GM18870 (cell line): ENCODE measurements around the gene PANX2.

Source experiments
- ATAC-seq: cut with Tn5 transposase; IDR thresholded peaks from one replicate; pipeline ENCODE4 v1.9.1; 2021; ENCODE audit warnings: moderate library complexity; ENCODE audit not compliant: unreplicated experiment

PANX2 gene

GRCh38 chr22:50211147-50211546, 40.6 kb downstream of the PANX2 start:
- no peak for ATAC-seq

DNA sequence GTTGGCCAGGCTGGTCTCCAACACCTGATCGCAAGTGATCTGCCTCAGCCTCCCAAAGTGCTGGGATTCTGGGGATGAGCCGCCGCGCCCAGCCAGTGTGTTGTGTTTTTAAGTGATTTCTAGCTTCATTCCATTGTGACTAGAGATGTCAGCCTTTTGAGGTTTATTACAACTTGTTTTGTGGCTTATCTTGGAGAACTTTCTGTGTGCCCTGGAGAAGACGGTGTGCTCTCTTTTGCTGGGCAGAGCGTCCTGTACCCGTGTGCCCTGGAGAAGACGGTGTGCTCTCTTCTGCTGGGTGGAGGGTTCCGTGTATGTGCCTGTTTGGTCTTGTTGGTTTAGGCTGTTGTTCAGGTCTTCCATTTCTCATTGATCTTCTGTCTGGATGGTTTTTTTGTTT, 42.7 kb downstream of the PANX2 start:
- ATAC-seq, result no peak

- no peak for ATAC-seq
Measured at GRCh38 chr22:50215297-50216054, 44.9 kb downstream of the PANX2 start.

DNA sequence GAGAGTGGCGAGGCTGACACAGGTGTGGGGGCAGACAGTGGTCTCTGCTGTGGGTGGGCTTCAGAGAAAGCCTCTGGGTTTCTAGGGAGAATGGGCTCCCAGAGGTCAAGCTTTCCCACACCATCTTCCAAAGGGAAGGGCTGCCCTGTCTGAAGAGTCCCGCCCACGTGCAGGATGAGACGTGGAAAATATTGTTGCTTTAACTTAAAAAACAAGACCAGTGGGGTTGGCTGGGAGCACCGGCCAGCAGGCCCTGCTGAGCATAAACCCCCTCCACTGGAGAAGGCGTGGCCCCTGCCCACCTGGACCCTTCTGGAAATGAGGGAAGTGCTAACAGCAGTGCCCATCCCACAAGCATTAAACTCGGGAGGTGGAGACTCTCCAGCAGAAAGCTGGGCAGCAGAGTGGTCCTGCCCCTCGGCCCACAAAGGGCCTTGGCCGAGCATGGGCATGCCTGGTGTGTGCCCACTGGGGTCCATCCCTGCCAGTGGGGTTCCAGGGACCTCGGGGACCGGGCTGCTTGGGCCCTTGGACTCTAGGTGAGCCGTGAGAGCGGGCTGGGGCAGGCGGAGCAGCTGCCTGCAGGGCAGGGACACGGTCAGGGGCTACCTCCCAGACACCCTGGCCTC, 45.6 kb downstream of the PANX2 start:
- ATAC-seq, result no peak

DNA sequence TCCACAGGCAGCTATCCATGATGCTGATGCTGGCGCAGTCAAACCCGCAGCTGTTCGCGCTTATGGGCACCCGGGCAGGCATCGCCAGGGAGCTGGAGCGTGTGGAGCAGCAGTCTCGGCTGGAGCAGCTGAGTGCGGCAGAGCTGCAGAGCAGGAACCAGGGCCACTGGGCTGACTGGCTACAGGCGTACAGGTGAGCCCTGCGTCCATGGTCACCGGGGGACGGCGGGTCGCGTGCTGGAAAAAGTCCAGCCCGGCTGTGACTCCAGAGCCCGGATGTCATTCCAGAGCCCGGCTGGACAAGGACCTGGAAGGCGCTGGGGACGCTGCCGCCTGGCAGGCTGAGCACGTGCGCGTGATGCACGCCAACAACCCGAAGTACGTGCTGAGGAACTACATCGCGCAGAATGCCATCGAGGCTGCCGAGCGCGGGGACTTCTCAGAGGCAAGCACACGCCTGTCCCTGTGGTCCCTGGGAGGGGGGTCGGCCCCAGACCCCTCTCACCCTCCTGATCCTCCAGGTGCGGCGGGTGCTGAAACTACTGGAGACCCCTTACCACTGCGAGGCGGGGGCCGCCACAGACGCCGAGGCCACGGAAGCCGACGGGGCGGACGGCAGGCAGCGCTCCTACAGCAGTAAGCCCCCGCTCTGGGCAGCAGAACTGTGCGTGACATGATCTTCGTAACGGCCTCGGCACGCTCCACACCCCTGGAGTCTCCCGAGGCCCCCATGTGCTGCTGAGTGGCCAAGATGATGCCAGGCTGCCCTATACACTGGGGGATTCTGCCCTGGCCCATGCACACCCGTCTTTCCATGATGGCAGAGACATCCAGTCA, 46.4 kb downstream of the PANX2 start:
- no peak for ATAC-seq

GRCh38 chr22:50217543-50218152, 47.1 kb downstream of the PANX2 start:
- no peak for ATAC-seq

GRCh38 chr22:50218153-50218995, 47.8 kb downstream of the PANX2 start:
- no peak for ATAC-seq

- no peak for ATAC-seq
Measured at GRCh38 chr22:50218996-50219727, 48.6 kb downstream of the PANX2 start.

GRCh38 chr22:50219800-50220602, 49.5 kb downstream of the PANX2 start:
- no peak for ATAC-seq

DNA sequence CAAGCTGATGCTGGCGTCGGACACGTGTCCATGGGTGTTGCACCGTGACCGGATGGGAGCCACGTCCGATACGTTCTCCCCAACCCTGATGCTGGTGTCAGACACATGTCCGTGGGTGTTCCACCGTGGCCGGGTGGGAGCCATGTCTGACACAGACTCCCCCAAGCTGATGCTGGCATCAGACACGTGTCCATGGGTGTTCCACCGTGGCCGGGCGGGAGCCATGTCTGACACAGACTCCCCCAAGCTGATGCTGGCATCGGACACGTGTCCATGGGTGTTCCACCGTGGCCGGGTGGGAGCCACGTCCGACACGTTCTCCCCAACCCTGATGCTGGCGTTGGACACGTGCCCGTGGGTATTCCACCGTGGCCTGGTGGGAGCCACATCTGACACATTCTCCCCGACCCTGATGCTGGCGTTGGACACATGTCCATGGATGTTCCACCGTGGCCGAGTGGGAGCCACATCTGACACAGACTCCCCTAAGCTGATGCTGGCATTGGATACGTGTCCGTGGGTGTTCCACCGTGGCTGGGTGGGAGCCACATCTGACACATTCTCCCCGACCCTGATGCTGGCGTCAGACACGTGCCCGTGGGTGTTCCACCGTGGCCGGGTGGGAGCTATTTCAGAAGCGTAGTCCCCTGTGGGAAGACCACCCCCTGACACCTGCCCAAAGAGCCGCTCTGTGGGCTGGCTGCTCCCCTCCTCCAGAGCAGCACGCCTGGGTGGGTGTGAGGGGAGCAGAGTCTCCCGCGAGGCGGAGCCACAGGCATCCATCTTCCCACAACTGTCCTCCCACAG, 50.3 kb downstream of the PANX2 start:
- ATAC-seq, result no peak

GRCh38 chr22:50221410-50222300, 51.1 kb downstream of the PANX2 start:
- no peak for ATAC-seq

DNA sequence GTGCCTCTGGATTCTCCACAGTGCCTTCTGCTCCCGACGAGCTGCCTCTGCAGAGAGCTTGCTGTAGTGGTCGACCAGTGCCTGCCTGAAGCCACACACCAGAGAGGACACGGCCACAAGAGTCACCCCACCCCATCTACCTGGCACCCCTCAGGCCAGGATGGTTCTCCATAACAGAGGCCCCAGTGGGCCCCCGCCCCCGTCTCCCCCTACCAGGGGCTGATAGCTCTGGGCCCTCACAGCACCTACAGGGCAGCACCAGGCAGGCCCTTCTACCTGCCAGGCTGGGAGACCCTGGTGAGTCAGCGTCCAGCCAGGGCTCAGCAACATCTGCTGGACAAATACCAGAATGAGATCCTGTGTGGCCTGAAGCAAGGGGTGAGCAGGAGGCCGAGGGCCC, 52.0 kb downstream of the PANX2 start:
- no peak for ATAC-seq

DNA sequence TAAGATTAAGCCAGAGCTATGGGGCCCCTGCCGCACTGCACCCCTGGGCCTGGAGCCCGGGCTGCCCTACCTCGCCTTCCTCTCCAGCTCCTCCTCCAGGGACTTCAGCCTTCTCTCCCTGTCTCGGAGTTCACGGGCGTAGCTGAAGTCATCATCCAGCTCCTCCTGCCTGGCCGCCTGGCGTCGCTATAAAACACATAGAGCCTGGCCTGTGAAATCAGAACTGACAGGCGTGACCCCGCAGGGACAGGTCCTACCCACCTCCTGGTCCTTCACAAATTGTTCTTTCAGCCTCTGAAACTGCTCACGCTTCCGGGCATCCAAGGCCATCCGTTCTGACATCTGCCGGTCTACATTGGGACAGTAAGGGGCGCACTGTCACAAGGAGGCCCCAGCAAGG, 53.5 kb downstream of the PANX2 start:
- no peak for ATAC-seq

DNA sequence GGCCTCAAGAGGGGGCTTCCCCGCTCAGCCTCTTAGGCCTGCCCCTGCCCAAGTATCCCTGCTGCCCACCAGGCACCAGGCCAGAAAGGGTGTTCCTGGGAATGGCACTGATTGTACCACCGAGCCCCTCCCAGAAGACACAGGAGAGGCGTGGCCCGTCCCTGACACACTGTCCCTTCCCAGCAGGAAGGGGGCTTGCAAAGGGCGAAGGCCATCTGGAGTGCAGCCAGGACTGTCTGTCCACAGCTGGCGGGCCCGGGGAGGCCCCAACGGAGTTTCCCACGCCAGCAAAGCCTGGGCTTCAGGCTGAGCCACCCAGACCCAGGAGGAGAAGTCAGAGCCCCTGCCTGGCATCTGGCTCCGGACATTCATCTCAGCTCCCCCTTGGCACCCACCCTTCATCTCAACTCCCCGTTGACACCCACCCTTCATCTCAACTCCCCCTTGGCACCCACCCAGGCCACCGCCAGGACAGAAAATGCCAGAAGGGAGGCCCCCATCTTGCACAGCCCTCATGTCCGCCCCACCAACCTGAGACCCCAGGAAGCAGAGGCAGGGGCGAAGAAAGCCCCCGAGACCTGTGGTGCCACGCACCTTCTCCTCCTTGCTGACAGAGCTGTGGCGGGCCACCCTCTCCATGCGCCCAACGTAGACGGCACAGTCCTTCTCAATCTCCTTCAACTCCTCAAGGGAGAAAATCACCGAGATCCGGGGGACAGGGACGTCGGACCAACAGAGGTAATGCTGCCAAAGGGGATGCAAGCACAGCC, 54.9 kb downstream of the PANX2 start:
- no peak for ATAC-seq

DNA sequence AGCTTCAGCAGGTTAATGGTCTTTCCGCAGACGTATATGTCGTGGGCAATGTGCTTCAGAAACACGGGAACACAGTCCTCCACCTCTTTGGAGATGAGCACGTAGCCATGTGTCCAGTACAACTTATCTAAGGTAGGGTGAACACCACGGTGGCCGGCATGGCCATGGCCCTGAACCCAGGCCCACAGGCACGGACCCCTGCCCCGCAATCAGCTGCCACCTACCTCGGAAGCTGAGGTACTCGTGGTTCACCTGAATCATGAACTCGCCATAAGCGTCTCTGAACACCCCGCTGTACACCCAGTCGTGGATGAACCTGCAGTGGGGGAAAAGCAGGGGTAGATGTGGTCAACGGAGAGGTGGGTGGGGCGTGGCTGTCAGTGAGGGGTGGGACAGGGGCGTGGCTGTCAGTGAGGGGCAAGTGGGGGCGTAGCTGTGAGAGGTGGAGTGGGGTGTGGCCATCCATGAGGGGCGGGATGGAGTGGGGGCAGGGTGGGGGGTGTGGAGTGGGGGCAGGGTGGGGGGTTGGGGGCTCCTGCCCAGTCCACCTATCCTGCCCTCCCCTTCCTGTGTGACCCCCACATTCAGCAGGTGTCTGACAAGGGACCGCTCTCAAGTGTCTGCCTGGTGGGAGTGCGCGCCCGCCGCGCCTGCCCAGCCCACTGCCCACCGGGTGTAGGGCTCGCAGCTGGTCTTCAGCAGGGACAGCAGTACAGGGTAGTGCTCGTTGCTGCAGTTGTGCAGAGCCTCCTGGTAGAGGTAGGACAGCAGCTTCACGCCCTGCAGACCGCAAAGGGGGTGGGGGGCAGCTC, 55.7 kb downstream of the PANX2 start:
- ATAC-seq, result no peak

- ATAC-seq, result no peak
Measured at GRCh38 chr22:50226875-50227165, 56.3 kb downstream of the PANX2 start.
